ENCODE data around the gene RCBTB2. TPM values are rescaled to one million over a fixed set of nuclear protein-coding genes. Genes with fewer than 3 reads are reported as not detected.

The RCBTB2 gene
- total and polyA plus RNA-seq, 2 donors (not counting 3 experiments of a cell fraction or from before 2014, with no cell fraction given) = 10.7 to 12.6 TPM

- no peaks in the 10 kb centered on the region for H3K9me1 ChIP-seq (replicated peaks; ENCODE audit: control insufficient read depth, extremely low read depth, insufficient read depth, low read length)
- no peaks in the 10 kb centered on the region for H3K79me2 ChIP-seq (ENCODE audit: control insufficient read depth, insufficient read depth, low read length)
- H3K27ac ChIP-seq (ENCODE audit: insufficient read depth, low read depth, low read length) = no peak overlapping the region
- TF ChIP-seq EZH2 (IDR thresholded peaks at IDR 0.05; ENCODE audit: borderline replicate concordance, low read depth, low read length, severe bottlenecking) = no peak
- no peak for TF ChIP-seq GATA2 (IDR thresholded peaks at IDR 0.05; ENCODE audit: insufficient read depth, insufficient read length, low read depth, low read length)
- TF ChIP-seq, protein P1, sequence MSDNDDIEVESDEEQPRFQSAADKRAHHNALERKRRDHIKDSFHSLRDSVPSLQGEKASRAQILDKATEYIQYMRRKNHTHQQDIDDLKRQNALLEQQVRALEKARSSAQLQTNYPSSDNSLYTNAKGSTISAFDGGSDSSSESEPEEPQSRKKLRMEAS (IDR thresholded peaks at IDR 0.05; ENCODE audit: insufficient read depth, insufficient read length) = no peak
- TF ChIP-seq MYC (IDR thresholded peaks at IDR 0.05; ENCODE audit: low read depth, low read length) = no peak
- no peak for TF ChIP-seq POLR2AphosphoS5 (IDR thresholded peaks at IDR 0.05; ENCODE audit: insufficient read depth, low read depth, low read length)
- TF ChIP-seq CTCF (IDR thresholded peaks at IDR 0.05; ENCODE audit: extremely low read depth in 1 of 2, insufficient read depth in 1 of 2, low read depth in 1 of 2, low read length in 2 of 2) = no peak
- TF ChIP-seq POLR2A (IDR thresholded peaks at IDR 0.05; ENCODE audit: low read depth, low read length) = no peak
- no peak for TF ChIP-seq FOS (IDR thresholded peaks at IDR 0.05; ENCODE audit: borderline replicate concordance, insufficient read depth, low read length)
- TF ChIP-seq JUN (IDR thresholded peaks at IDR 0.05; ENCODE audit: borderline replicate concordance, insufficient read depth, insufficient read length, low read depth) = no peak
- H3K9me3 ChIP-seq (replicated peaks; ENCODE audit: control insufficient read depth, insufficient read depth, low read length) = no peaks in the 10 kb centered on the region
- dilution Hi-C loops (cut with MboI; ENCODE audit: extremely low pct_ligation_motif_present, low sequenced_read_pairs) (no loop called here), intact Hi-C loops (cut with micrococcal nuclease) (no loop called here)
- no peaks in the 10 kb centered on the region for H4K20me1 ChIP-seq (replicated peaks; ENCODE audit: control insufficient read depth, extremely low read depth, insufficient read depth, low read length)
- H3K4me3 ChIP-seq (replicated peaks in 1 of 3; ENCODE audit: insufficient read depth in 1 of 3, low read depth in 1 of 3, low read length in 3 of 3) = no peak overlapping the region
- H3K9ac ChIP-seq (replicated peaks; ENCODE audit: extremely low read depth, insufficient read depth, low read length) = no peak overlapping the region
- POLR2A ChIA-PET = no interaction called here
- H2AFZ ChIP-seq (ENCODE audit: low read depth, low read length) = no peak overlapping the region
- H3K36me3 ChIP-seq (ENCODE audit: control insufficient read depth in 2 of 2, extremely low read depth in 1 of 2, insufficient read depth in 2 of 2, low read length in 2 of 2) = no peaks in the 10 kb centered on the region
- DNase-seq (ENCODE audit: low read depth, low spot score) (no peak), FAIRE-seq (no peak)
- no peak overlapping the region for H3K4me2 ChIP-seq (ENCODE audit: insufficient read depth, low read length)
- H3K4me1 ChIP-seq (ENCODE audit: control insufficient read depth, extremely low read depth, insufficient read depth, low read length) = peaks cover under 1% of the 10 kb centered on the region
- BruUV-seq (replicated peaks) = no TSS peak
- H3K27me3 ChIP-seq (ENCODE audit: control insufficient read depth in 2 of 2, insufficient read depth in 2 of 2, low read length in 2 of 2) = no peaks in the 10 kb centered on the region
- CTCF ChIA-PET = interaction anchor here (1.5 kb wide), 1 partner anchor 152 kb away, joined by 4 read pairs; no protein-coding TSS in a partner anchor
These were observed 46.5 kb downstream of the RCBTB2 start for GRCh38 chr13:48486362-48486761.

All from endothelial cell of umbilical vein (primary cell).